Kidney epithelial cell (primary cell): ENCODE measurements around the gene NCKAP5. TPM values are rescaled to one million over a fixed set of nuclear protein-coding genes. Genes with fewer than 3 reads are reported as not detected.

Source experiments
- DNase-seq: peaks from one replicate; pipeline ENCODE4 v3.0.0-alpha.2; 2010; ENCODE audit warnings: low read depth
- H3K27me3 ChIP-seq: 2 replicates; pipeline ENCODE4 v1.6.0; 2011; ENCODE audit warnings: low read length; ENCODE audit not compliant: control insufficient read depth, insufficient read depth
- H3K36me3 ChIP-seq: 2 replicates; pipeline ENCODE4 v1.5.1; 2011; ENCODE audit warnings: low read length; ENCODE audit not compliant: control insufficient read depth, insufficient read depth
- H3K4me3 ChIP-seq: 2 replicates; pipeline ENCODE4 v1.5.1; 2011; ENCODE audit warnings: low read depth, mild to moderate bottlenecking, control low read depth, low read length
- total RNA-seq: library from RNA; depleted of rRNA; stranded (reverse); fragments of >200 nt; gene quantifications from 2 replicates; pipeline ENCODE4 v1.2.3, GENCODE V29; 2015
- TF ChIP-seq, protein P1 (sequence below): IDR thresholded peaks from 2 replicates; pipeline ENCODE4 v1.5.1; 2011; ENCODE audit warnings: mild to moderate bottlenecking, moderate library complexity, low read length, control low read depth, inconsistent platforms; ENCODE audit not compliant: insufficient read depth, poor library complexity, severe bottlenecking

NCKAP5 gene
- total RNA-seq, 1 donor from 2014 or later = 0.33 TPM

GRCh38 chr2:133293544-133294353 is 274.5 kb downstream of the NCKAP5 start:
- H3K4me3 ChIP-seq = no peak overlapping the region
- peaks cover 1% of the 10 kb centered on the region for H3K36me3 ChIP-seq
- peak; percentile 4 for DNase-seq
- TF ChIP-seq, protein P1, sequence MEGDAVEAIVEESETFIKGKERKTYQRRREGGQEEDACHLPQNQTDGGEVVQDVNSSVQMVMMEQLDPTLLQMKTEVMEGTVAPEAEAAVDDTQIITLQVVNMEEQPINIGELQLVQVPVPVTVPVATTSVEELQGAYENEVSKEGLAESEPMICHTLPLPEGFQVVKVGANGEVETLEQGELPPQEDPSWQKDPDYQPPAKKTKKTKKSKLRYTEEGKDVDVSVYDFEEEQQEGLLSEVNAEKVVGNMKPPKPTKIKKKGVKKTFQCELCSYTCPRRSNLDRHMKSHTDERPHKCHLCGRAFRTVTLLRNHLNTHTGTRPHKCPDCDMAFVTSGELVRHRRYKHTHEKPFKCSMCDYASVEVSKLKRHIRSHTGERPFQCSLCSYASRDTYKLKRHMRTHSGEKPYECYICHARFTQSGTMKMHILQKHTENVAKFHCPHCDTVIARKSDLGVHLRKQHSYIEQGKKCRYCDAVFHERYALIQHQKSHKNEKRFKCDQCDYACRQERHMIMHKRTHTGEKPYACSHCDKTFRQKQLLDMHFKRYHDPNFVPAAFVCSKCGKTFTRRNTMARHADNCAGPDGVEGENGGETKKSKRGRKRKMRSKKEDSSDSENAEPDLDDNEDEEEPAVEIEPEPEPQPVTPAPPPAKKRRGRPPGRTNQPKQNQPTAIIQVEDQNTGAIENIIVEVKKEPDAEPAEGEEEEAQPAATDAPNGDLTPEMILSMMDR = no peak
- H3K27me3 ChIP-seq = no peaks in the 10 kb centered on the region

DNA sequence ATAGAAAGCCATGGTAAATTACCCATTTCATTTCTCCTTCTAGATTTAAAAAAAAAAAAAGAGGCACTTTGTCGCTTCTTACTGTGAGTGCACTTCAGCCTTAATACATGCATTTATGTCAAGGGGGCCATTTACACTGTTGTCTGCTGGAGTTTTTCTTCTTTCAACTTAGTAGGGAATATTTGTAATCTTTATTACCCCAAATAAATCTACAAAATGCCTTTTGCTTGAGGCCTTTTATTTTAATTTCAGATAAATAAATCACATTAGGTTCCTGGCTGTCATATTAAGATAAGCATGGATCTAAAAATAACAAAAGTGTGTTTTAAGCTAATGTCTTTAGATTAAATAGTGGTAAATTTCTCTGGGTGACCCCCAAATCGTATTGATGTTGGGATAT is 276.0 kb downstream of the NCKAP5 start:
- DNase-seq = no peak
- Histone ChIP-seq H3K27me3 (no peaks in the 10 kb centered on the region), H3K4me3 (no peak overlapping the region), H3K36me3 (peaks cover 1% of the 10 kb centered on the region)
- TF ChIP-seq, protein P1 = no peak

DNA sequence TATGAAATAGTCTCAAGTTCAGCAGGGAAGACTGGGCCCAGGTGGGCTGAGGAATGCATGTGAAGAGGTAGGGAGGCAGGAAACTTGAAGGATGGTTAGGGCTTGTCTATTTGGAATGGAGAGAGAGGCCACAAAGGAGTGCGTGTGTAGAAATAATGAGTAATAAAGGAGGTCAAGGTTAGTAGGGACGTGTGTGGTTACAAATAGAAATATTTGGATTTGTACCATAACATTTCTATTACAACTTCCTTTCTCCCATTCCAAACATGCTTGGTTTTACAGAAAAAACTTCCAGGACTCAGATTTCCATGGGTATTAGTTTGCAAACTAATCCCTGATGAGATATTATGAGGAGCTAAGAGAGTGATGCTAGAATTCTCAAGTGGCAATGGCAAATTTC is 280.6 kb downstream of the NCKAP5 start:
- DNase-seq = no peak
- no peaks in the 10 kb centered on the region for H3K27me3 ChIP-seq
- TF ChIP-seq, protein P1 = no peak
- no peaks in the 10 kb centered on the region for H3K36me3 ChIP-seq
- no peak overlapping the region for H3K4me3 ChIP-seq

- no peak for DNase-seq
- Histone ChIP-seq H3K4me3 (no peak overlapping the region), H3K27me3 (no peaks in the 10 kb centered on the region), H3K36me3 (no peaks in the 10 kb centered on the region)
- TF ChIP-seq, protein P1 = no peak
These were observed 281.8 kb downstream of the NCKAP5 start for GRCh38 chr2:133286326-133286922.

DNA sequence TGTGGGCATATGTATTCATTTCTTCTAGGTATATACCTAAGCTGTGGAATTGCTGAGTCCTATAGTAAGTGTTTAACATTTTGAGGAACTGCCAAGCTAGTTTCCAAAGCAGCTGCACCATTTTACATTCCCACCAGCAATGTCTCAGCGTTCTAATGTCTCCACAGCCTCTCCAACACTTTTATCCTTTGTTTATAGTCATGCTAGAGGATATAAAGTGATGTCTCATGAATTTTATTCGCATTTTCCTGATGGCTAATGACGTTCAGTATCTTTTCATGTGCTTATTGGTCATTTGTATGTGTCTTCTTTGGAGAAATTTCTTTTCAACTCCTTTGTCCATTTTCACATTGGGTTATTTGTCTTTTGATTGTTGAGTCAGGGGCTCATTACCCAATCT is 295.2 kb downstream of the NCKAP5 start:
- Histone ChIP-seq H3K27me3 (no peaks in the 10 kb centered on the region), H3K4me3 (no peak overlapping the region), H3K36me3 (no peaks in the 10 kb centered on the region)
- TF ChIP-seq, protein P1 = no peak
- no peak for DNase-seq
